Measurements from ENCODE around the gene LSM14A. TPM values are rescaled to one million over a fixed set of nuclear protein-coding genes. Genes with fewer than 3 reads are reported as not detected.

The LSM14A gene
- total RNA-seq, 1 donor from 2014 or later: 65.4 TPM

DNA sequence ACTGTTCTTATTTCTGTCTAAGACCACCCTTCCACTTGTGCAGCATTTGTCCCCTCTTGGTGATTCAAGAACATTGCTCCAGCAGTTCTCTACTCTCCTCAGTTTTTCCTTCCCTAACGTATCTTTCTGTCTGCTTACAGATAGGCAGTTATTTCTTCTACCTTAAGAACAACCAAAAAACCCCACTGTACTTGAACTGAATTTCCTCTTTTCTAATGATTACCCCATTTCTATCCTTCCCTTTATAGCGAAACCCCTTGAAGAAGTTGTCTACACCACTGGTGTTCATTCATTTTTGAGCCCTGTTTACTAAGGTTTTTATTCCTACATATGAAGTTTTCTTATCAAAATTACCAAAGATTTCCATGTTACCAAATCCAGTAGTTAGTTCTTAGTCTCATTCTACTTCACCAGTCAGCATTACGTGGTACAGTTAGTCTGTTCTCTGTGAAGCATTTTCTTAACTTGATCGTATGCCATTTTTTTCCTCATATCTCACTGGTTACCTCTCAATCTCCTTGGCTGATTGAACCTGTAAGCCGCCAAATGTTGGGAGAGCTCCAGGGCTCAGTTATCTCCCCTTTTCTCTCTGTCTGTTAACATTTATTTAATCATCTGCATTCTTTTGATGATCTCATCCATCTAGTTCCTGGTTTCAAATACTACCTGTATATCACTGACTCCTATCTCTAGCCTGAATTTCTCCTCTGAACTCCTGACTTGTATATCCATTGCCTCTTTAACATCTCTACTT lies 9.0 kb downstream of the LSM14A start:
- no peak for DNase-seq
- TF ChIP-seq, protein P1, sequence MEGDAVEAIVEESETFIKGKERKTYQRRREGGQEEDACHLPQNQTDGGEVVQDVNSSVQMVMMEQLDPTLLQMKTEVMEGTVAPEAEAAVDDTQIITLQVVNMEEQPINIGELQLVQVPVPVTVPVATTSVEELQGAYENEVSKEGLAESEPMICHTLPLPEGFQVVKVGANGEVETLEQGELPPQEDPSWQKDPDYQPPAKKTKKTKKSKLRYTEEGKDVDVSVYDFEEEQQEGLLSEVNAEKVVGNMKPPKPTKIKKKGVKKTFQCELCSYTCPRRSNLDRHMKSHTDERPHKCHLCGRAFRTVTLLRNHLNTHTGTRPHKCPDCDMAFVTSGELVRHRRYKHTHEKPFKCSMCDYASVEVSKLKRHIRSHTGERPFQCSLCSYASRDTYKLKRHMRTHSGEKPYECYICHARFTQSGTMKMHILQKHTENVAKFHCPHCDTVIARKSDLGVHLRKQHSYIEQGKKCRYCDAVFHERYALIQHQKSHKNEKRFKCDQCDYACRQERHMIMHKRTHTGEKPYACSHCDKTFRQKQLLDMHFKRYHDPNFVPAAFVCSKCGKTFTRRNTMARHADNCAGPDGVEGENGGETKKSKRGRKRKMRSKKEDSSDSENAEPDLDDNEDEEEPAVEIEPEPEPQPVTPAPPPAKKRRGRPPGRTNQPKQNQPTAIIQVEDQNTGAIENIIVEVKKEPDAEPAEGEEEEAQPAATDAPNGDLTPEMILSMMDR (IDR thresholded peaks at IDR 0.05; ENCODE audit: borderline replicate concordance): no peak
- Histone ChIP-seq H3K27ac (replicated peaks) (no peak overlapping the region), H3K9me3 (replicated peaks) (no peaks in the 10 kb centered on the region), H3K27me3 (ENCODE audit: low read depth) (no peaks in the 10 kb centered on the region), H3K4me3 (no peak overlapping the region), H3K36me3 (no peaks in the 10 kb centered on the region), H3K4me1 (peaks cover 99% of the 10 kb centered on the region)
- intact Hi-C loops (cut with micrococcal nuclease): no loop called here

- intact Hi-C loops (cut with micrococcal nuclease): no loop called here
- Histone ChIP-seq H3K27ac (replicated peaks) (no peak overlapping the region), H3K27me3 (ENCODE audit: low read depth) (no peaks in the 10 kb centered on the region), H3K36me3 (no peaks in the 10 kb centered on the region), H3K9me3 (replicated peaks) (no peaks in the 10 kb centered on the region), H3K4me1 (peaks cover 98% of the 10 kb centered on the region), H3K4me3 (no peak overlapping the region)
- no peak for DNase-seq
- TF ChIP-seq, protein P1 (IDR thresholded peaks at IDR 0.05; ENCODE audit: borderline replicate concordance): no peak
These were observed 9.8 kb downstream of the LSM14A start for GRCh38 chr19:34182125-34182524.

DNA sequence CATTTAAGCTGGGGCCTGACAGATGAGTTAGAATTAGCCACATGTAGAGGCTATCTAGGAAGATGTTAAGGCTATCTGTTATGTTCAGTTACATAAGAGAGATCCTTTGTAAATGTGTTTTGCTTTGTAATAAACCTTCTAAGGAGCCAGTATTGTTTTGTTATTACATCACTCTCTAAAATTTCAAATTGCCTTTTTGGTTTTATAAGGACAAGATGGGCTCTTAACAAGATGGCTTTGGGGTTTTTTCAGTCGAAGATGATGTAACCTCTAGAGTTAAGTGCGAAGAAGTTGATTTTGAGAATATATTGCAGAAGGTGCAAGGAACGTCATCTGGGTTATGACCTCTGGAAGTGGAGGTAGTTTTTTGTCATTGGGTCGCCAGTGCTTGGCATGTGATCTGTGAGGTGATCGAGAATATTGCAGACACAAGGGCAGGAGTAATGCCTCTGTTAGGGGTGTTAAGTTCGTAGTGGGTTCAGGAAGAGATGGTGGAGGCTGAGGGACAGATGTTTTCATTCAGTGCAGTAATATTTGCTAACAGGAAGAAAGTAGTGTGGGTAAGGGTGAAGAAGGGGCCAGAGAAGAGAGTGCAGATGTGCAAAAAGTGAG lies 12.7 kb downstream of the LSM14A start:
- intact Hi-C loops (cut with micrococcal nuclease): no loop called here
- DNase-seq: no peak

GRCh38 chr19:34186205-34186604 lies 13.9 kb downstream of the LSM14A start:
- Histone ChIP-seq H3K9me3 (replicated peaks) (no peaks in the 10 kb centered on the region), H3K4me1 (peaks cover 98% of the 10 kb centered on the region), H3K4me3 (no peak overlapping the region), H3K27ac (replicated peaks) (no peak overlapping the region), H3K36me3 (no peaks in the 10 kb centered on the region), H3K27me3 (ENCODE audit: low read depth) (no peaks in the 10 kb centered on the region)
- TF ChIP-seq, protein P1 (IDR thresholded peaks at IDR 0.05; ENCODE audit: borderline replicate concordance): no peak
- intact Hi-C loops (cut with micrococcal nuclease): no loop called here
- no peak for DNase-seq

More for the DNA sequence above, 12.7 kb downstream of the LSM14A start:
- Histone ChIP-seq H3K36me3 (no peaks in the 10 kb centered on the region), H3K4me1 (peaks cover 98% of the 10 kb centered on the region), H3K27ac (replicated peaks) (peak overlapping the region; percentile 6), H3K27me3 (ENCODE audit: low read depth) (no peaks in the 10 kb centered on the region), H3K4me3 (no peak overlapping the region), H3K9me3 (replicated peaks) (no peaks in the 10 kb centered on the region)
- TF ChIP-seq, protein P1 (IDR thresholded peaks at IDR 0.05; ENCODE audit: borderline replicate concordance): no peak

DNA sequence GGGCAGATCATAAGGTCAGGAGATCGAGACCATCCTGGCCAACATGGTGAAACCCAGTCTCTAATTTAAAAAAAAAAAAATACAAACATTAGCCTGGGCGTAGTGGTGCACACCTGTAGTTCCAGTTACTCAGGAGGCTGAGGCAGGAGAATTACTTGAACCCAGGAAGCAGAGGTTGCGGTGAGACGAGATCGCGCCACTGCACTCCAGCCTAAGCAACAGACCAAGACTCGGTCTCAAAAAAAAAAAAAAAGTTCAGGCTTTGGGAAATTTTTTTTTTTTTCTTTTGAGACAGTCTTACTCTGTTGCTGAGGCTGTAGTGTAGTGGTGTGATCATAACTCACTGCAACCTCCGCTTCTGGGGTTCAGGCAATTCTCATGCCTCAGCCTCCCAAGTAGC lies 14.7 kb downstream of the LSM14A start:
- H3K4me3 ChIP-seq: no peak overlapping the region
- no peak for DNase-seq
- intact Hi-C loops (cut with micrococcal nuclease): no loop called here
- TF ChIP-seq, protein P1 (IDR thresholded peaks at IDR 0.05; ENCODE audit: borderline replicate concordance): no peak
- H3K4me1 ChIP-seq: peaks cover 98% of the 10 kb centered on the region
- no peak overlapping the region for H3K27ac ChIP-seq (replicated peaks)
- H3K9me3 ChIP-seq (replicated peaks): no peaks in the 10 kb centered on the region
- H3K27me3 ChIP-seq (ENCODE audit: low read depth): no peaks in the 10 kb centered on the region
- no peaks in the 10 kb centered on the region for H3K36me3 ChIP-seq

All from left ventricle myocardium inferior (tissue), 1 donor.